B cell (primary cell): ENCODE data around the gene GPR137. TPM values are rescaled to one million over a fixed set of nuclear protein-coding genes. Genes with fewer than 3 reads are reported as not detected.
A peak's percentile ranks its signal among the peaks of the same experiment; 100 is the strongest.

Source experiments
- ATAC-seq: fragments of 200-7000 bp; cut with Tn5 transposase; one replicate; pipeline ENCODE4 v1.10.0; 2021; ENCODE audit warnings: low read depth, mild to moderate bottlenecking, moderate number of reproducible peaks, moderate library complexity
- CTCF ChIA-PET: fragments of 350-600 bp; sonication (Branson Sonifier 250); formaldehyde crosslinking; loops from one replicate; lab custom pipeline; 2021; ENCODE audit warnings: antibody characterized with exemption, inconsistent platforms; lab: Charles Lee
- POLR2A ChIA-PET: fragments of 350-600 bp; sonication (Branson Sonifier 250); formaldehyde crosslinking; loops from one replicate; lab custom pipeline; 2021; ENCODE audit warnings: antibody characterized with exemption; lab: Charles Lee
- DNase-seq: peaks from one replicate; pipeline ENCODE4 v3.0.0; 2013
- H2AFZ ChIP-seq: 2 replicates; pipeline ENCODE4 v1.6.1; 2012; ENCODE audit warnings: mild to moderate bottlenecking, low read depth, low read length; ENCODE audit not compliant: insufficient read depth, poor library complexity, severe bottlenecking
- H3K27ac ChIP-seq, 2 donors: 1 replicate in 1 of 2; 2 replicates in 1 of 2; pipeline ENCODE4 v1.5.1; 2012 to 2013; ENCODE audit warnings: low read length in 2 of 2, mild to moderate bottlenecking in 2 of 2, moderate library complexity in 1 of 2
- H3K27me3 ChIP-seq, 4 experiments: fragments of 200-600 bp in 1 of 4; sonication (generic) in 1 of 4; replicated peaks in 1 of 4; 1 replicate in 2 of 4; 2 replicates in 2 of 4; pipeline versions ENCODE4 v1.6.1 to v1.7.0; 2013 to 2016; ENCODE audit warnings: low read length in 3 of 4, mild to moderate bottlenecking in 2 of 4, mixed read lengths in 1 of 4, moderate library complexity in 1 of 4; ENCODE audit not compliant: insufficient read depth in 4 of 4, control insufficient read depth in 3 of 4; ENCODE audit errors: control extremely low read depth in 1 of 4
- H3K36me3 ChIP-seq, 2 experiments: replicated peaks in 1 of 2; 1 replicate in 1 of 2; 2 replicates in 1 of 2; pipeline versions ENCODE4 v1.6.1 to v1.7.1; 2013; ENCODE audit warnings: low read length in 1 of 2; ENCODE audit not compliant: insufficient read depth in 2 of 2, control insufficient read depth in 1 of 2; ENCODE audit errors: control extremely low read depth in 1 of 2, extremely low read depth in 1 of 2
- H3K4me1 ChIP-seq, 2 donors: fragments of 200-600 bp in 1 of 2; sonication (generic) in 1 of 2; 1 replicate in 1 of 2; 2 replicates in 1 of 2; pipeline versions ENCODE4 v1.5.1 to v1.6.1; 2013 to 2017; ENCODE audit warnings: low read length in 2 of 2; ENCODE audit not compliant: control insufficient read depth in 2 of 2, insufficient read depth in 2 of 2
- H3K4me2 ChIP-seq: replicated peaks from 2 replicates; pipeline ENCODE3; 2012; ENCODE audit warnings: mild to moderate bottlenecking, low read depth, low read length; ENCODE audit not compliant: poor library complexity, severe bottlenecking
- H3K4me3 ChIP-seq, 5 experiments: fragments of 200-600 bp in 1 of 5; sonication (generic) in 1 of 5; 1 replicate in 3 of 5; 2 replicates in 2 of 5; pipeline versions ENCODE4 v1.5.1 to v1.7.0; 2011 to 2016; ENCODE audit warnings: low read length in 4 of 5, mild to moderate bottlenecking in 4 of 5, low read depth in 2 of 5, control low read depth in 1 of 5, moderate library complexity in 1 of 5; ENCODE audit not compliant: insufficient read depth in 1 of 5; ENCODE audit errors: control extremely low read depth in 1 of 5, extremely low read depth in 1 of 5
- H3K79me2 ChIP-seq: fragments of 200-600 bp; sonication (generic); one replicate; pipeline ENCODE4 v1.6.0; 2016; ENCODE audit warnings: low read length; ENCODE audit not compliant: control insufficient read depth, insufficient read depth
- H3K9ac ChIP-seq: fragments of 200-600 bp; sonication (generic); 2 replicates; pipeline ENCODE4 v1.6.1; 2017; ENCODE audit warnings: mild to moderate bottlenecking, low read length, moderate library complexity
- H3K9me3 ChIP-seq, 3 donors: one replicate each; pipeline versions ENCODE4 v1.6.1 to v1.7.1; 2013; ENCODE audit warnings: low read length in 2 of 3; ENCODE audit not compliant: control insufficient read depth in 2 of 3, insufficient read depth in 1 of 3; ENCODE audit errors: control extremely low read depth in 1 of 3
- H4K20me1 ChIP-seq: 2 replicates; pipeline ENCODE4 v1.6.0; 2012; ENCODE audit warnings: mild to moderate bottlenecking, low read length; ENCODE audit not compliant: insufficient read depth, control insufficient read depth, poor library complexity, severe bottlenecking
- H3K27ac Mint-ChIP-seq: one replicate; pipeline ENCODE4 v1.8.0; 2021; ENCODE audit warnings: mixed read lengths
- H3K27me3 Mint-ChIP-seq: one replicate; pipeline ENCODE4 v1.8.0; 2021; ENCODE audit warnings: mixed read lengths
- H3K4me1 Mint-ChIP-seq: one replicate; pipeline ENCODE4 v1.8.0; 2021; ENCODE audit warnings: mixed read lengths
- H3K4me3 Mint-ChIP-seq: one replicate; pipeline ENCODE4 v1.8.0; 2021; ENCODE audit warnings: mixed read lengths
- H3K9me3 Mint-ChIP-seq: one replicate; pipeline ENCODE4 v1.8.0; 2022; ENCODE audit warnings: mixed read lengths; ENCODE audit not compliant: insufficient read depth
- EZH2 ChIP-seq: IDR thresholded peaks from 2 replicates; pipeline ENCODE4 v1.6.1; 2012; ENCODE audit warnings: borderline replicate concordance, low read depth, mild to moderate bottlenecking, moderate library complexity, low read length; ENCODE audit not compliant: insufficient read depth, poor library complexity, severe bottlenecking
- WGBS: methylation state at CpG from one replicate; pipeline ENCODE4 v1.1.5; 2013; ENCODE audit warnings: missing lambda C conversion rate; ENCODE audit not compliant: insufficient coverage; 5-methylcytosine and 5-hydroxymethylcytosine counted together
- intact Hi-C: fragments of 100-400 bp; cut with micrococcal nuclease; formaldehyde crosslinking; loops from one replicate; pipeline ENCODE4 v1.10.0; 2022
- polyA plus RNA-seq: library from polyadenylated mRNA; depleted of rRNA; stranded (reverse); fragments of >200 nt; gene quantifications from 2 replicates; pipeline ENCODE4 v1.2.3, GENCODE V29; 2012
- total RNA-seq, 2 donors: library from RNA; stranded (reverse); fragments of 120-200 nt in 1 of 2; gene quantifications; 1 replicate in 1 of 2; 2 replicates in 1 of 2; pipeline versions ENCODE4 v1.2.3 to v1.2.4, GENCODE V29; 2013 to 2022
- TF ChIP-seq, protein P1 (sequence below): fragments of 200-600 bp; IDR thresholded peaks from one replicate; pipeline ENCODE4 v1.8.0; 2022; ENCODE audit warnings: antibody characterized with exemption, mild to moderate bottlenecking

The GPR137 gene
- total and polyA plus RNA-seq, 2 donors (not counting 1 experiment from before 2014, with no cell fraction given) = 49.9 to 66.1 TPM

- Histone ChIP-seq H3K4me2 (peak overlapping the region; percentile 90), H3K79me2 (peaks cover 4% of the 10 kb centered on the region), H3K27me3 (no peaks in the 10 kb centered on the region), H3K4me3 (peak overlapping the region in 4 of 5 experiments; percentile 41 to 87 (median 50)), H3K9ac (peak overlapping the region; percentile 53), H2AFZ (peak overlapping the region; percentile 82), H3K4me1 (peaks cover 19 to 43% of the 10 kb centered on the region in 2 donors), H4K20me1 (no peaks in the 10 kb centered on the region), H3K9me3 (no peaks in the 10 kb centered on the region), H3K36me3 (no peaks in the 10 kb centered on the region), H3K27ac (no peak overlapping the region)
- DNase-seq (no peak), ATAC-seq (no peak)
- Mint-ChIP-seq H3K9me3 (no peaks in the 10 kb centered on the region), H3K27me3 (no peaks in the 10 kb centered on the region), H3K4me3 (peak overlapping the region; percentile 89), H3K4me1 (peaks cover 28% of the 10 kb centered on the region), H3K27ac (peak overlapping the region; percentile 26)
- ChIA-PET CTCF (interaction anchor here (0.8 to 10.4 kb wide), 14 partner anchors 9 to 65 kb away, joined by 3 to 141 read pairs (median 8); partner anchors contain the start of genes BAD, CATSPERZ, DNAJC4 and FERMT3), POLR2A (interaction anchor here (0.8 to 1.8 kb wide), 5 partner anchors 9 to 68 kb away, joined by 3 to 5 read pairs (median 3); partner anchors contain the start of genes FKBP2 and PRDX5)
- intact Hi-C loops = loop anchor here (1.0 kb wide), 4 partner anchors 19 to 54 kb away; partner anchors contain the start of genes BAD, NUDT22 and TRPT1
- no peak for TF ChIP-seq EZH2
- TF ChIP-seq, protein P1, sequence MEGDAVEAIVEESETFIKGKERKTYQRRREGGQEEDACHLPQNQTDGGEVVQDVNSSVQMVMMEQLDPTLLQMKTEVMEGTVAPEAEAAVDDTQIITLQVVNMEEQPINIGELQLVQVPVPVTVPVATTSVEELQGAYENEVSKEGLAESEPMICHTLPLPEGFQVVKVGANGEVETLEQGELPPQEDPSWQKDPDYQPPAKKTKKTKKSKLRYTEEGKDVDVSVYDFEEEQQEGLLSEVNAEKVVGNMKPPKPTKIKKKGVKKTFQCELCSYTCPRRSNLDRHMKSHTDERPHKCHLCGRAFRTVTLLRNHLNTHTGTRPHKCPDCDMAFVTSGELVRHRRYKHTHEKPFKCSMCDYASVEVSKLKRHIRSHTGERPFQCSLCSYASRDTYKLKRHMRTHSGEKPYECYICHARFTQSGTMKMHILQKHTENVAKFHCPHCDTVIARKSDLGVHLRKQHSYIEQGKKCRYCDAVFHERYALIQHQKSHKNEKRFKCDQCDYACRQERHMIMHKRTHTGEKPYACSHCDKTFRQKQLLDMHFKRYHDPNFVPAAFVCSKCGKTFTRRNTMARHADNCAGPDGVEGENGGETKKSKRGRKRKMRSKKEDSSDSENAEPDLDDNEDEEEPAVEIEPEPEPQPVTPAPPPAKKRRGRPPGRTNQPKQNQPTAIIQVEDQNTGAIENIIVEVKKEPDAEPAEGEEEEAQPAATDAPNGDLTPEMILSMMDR = no peak
- 26% methylated on average over 12 of the region's 13 CpGs for WGBS
These were observed 35.1 kb upstream of the GPR137 start for GRCh38 chr11:64250415-64251015.
